ENCODE results near the gene TRIM23.

TRIM23 gene

GRCh38 chr5:65563777-65564176 is 60.4 kb downstream of the TRIM23 start:
- DNase-seq: no peak

GRCh38 chr5:65562731-65563701 is 61.1 kb downstream of the TRIM23 start, which contains the start of the genes CENPK and PPWD1:
Gene CENPK (minus strand): TSS chr5:65563168. CDS start chr5:65554907, 8,261 bp downstream.
Gene PPWD1 (plus strand): TSS chr5:65563296. CDS start chr5:65563311, 15 bp downstream.
- DNase-seq: peak; percentile 97

GRCh38 chr5:65556718-65557117 is 67.4 kb downstream of the TRIM23 start:
- DNase-seq: no peak

GRCh38 chr5:65556181-65556580 is 68.0 kb downstream of the TRIM23 start:
- DNase-seq: no peak

GRCh38 chr5:65555287-65555686 is 68.8 kb downstream of the TRIM23 start:
- DNase-seq: peak; percentile 37

GRCh38 chr5:65553941-65554340 is 70.2 kb downstream of the TRIM23 start:
- DNase-seq: no peak

GRCh38 chr5:65548281-65548680 is 75.9 kb downstream of the TRIM23 start:
- no peak for DNase-seq

- no peak for DNase-seq
Observed at GRCh38 chr5:65546141-65546540, 78.0 kb downstream of the TRIM23 start.

GRCh38 chr5:65544473-65544872 is 79.7 kb downstream of the TRIM23 start:
- DNase-seq: no peak

GRCh38 chr5:65539827-65540226 is 84.3 kb downstream of the TRIM23 start:
- peak; percentile 19 for DNase-seq
